ENCODE measurements around the gene BCL6B. TPM values are rescaled to one million over a fixed set of nuclear protein-coding genes. Genes with fewer than 3 reads are reported as not detected.
"Not testable (repeated sequence)": the region's sequence is repeated elsewhere in the genome, so short reads cannot be mapped to it uniquely, and the experiment has no call there.

The BCL6B gene
- total RNA-seq, 5 donors from 2014 or later (not counting 1 experiment from before 2014, with no cell fraction given) = 0.53 TPM; not detected in 4

GRCh38 chr17:7046725-7047397 lies 24.0 kb downstream of the BCL6B start:
- CTCF ChIA-PET = interaction anchor here in 1 of 2 donors (1.0 to 3.4 kb wide), 9 partner anchors 9 to 283 kb away, joined by 5 to 48 read pairs (median 9); partner anchors contain the start of genes NEURL4 and SLC16A13

GRCh38 chr17:7047566-7047965 lies 24.7 kb downstream of the BCL6B start:
- Histone ChIP-seq H3K9me3 (no peaks in the 10 kb centered on the region), H3K4me1 (ENCODE audit: control insufficient read depth in 1 of 2, extremely low read depth in 1 of 2, insufficient read depth in 2 of 2, low read length in 2 of 2) (peaks cover 18 to 39% of the 10 kb centered on the region in 2 experiments), H3K36me3 (ENCODE audit: control insufficient read depth in 2 of 2, extremely low read depth in 1 of 2, insufficient read depth in 1 of 2, low read length in 1 of 2) (no peaks in the 10 kb centered on the region), H3K27me3 (replicated peaks in 1 of 2; ENCODE audit: control insufficient read depth in 2 of 2, extremely low read depth in 1 of 2, insufficient read depth in 2 of 2, low read length in 1 of 2) (peaks cover 0 to 23% of the 10 kb centered on the region in 2 experiments), H3K4me3 (ENCODE audit: control insufficient read depth in 1 of 2, extremely low read depth in 1 of 2, low read length in 1 of 2) (peak overlapping the region in 1 of 2 donors; percentile 48), H3K27ac (ENCODE audit: low read length) (peak overlapping the region; percentile 69)
- ATAC-seq (replicated peaks in 1 of 4) = no peak
- CTCF ChIA-PET = interaction anchor here (0.5 to 3.0 kb wide), 8 partner anchors 11 to 264 kb away, joined by 3 to 42 read pairs (median 5); no protein-coding TSS in a partner anchor
- no peaks in the 10 kb centered on the region for H3K27me3 Mint-ChIP-seq
- POLR2A ChIA-PET = interaction anchor here (0.6 kb wide), 2 partner anchors 91 to 580 kb away, joined by 4 read pairs; no protein-coding TSS in a partner anchor
- H3K9me3 Mint-ChIP-seq = no peaks in the 10 kb centered on the region
- DNase-seq = no peak
- H3K27ac Mint-ChIP-seq = peak overlapping the region in 1 of 2 donors; percentile 39
- H3K36me3 Mint-ChIP-seq = no peaks in the 10 kb centered on the region
- peak overlapping the region; percentile 45 to 83 (median 79) for H3K4me3 Mint-ChIP-seq
- H3K4me1 Mint-ChIP-seq = peaks cover 25 to 35% (median 31%) of the 10 kb centered on the region in 3 donors
- WGBS (ENCODE audit: insufficient coverage) = no CpG with 5 or more reads among the region's 6 CpGs

More at GRCh38 chr17:7046725-7047397, 24.0 kb downstream of the BCL6B start:
- Histone ChIP-seq H3K27ac (ENCODE audit: low read length) (peak overlapping the region; percentile 70), H3K27me3 (replicated peaks in 1 of 2; ENCODE audit: control insufficient read depth in 2 of 2, extremely low read depth in 1 of 2, insufficient read depth in 2 of 2, low read length in 1 of 2) (peaks cover 0 to 23% of the 10 kb centered on the region in 2 experiments), H3K4me1 (ENCODE audit: control insufficient read depth in 1 of 2, extremely low read depth in 1 of 2, insufficient read depth in 2 of 2, low read length in 2 of 2) (peaks cover 21 to 42% of the 10 kb centered on the region in 2 experiments), H3K4me3 (ENCODE audit: control insufficient read depth in 1 of 2, extremely low read depth in 1 of 2, low read length in 1 of 2) (peak overlapping the region; percentile 48 to 64)
- DNase-seq (peak; percentile 41 to 88 (median 75)), ATAC-seq (replicated peaks in 1 of 4) (peak; percentile 36 to 54 (median 38))
- POLR2A ChIA-PET = interaction anchor here in 1 of 2 donors (0.6 to 1.9 kb wide), 3 partner anchors 11 to 256 kb away, joined by 4 to 6 read pairs (median 5); partner anchors contain the start of gene SLC16A13
- H3K9me3 Mint-ChIP-seq; H3K27me3 Mint-ChIP-seq; H3K36me3 ChIP-seq (ENCODE audit: control insufficient read depth in 2 of 2, extremely low read depth in 1 of 2, insufficient read depth in 1 of 2, low read length in 1 of 2); H3K9me3 ChIP-seq; H3K36me3 Mint-ChIP-seq: not testable (repeated sequence)
- H3K27ac Mint-ChIP-seq = peak overlapping the region; percentile 86 to 92
- peaks cover 27 to 38% (median 31%) of the 10 kb centered on the region in 3 donors for H3K4me1 Mint-ChIP-seq
- peak overlapping the region; percentile 78 to 83 (median 79) for H3K4me3 Mint-ChIP-seq
- WGBS (ENCODE audit: insufficient coverage) = 3% methylated on average over 15 of the region's 26 CpGs

- ATAC-seq (replicated peaks in 1 of 4) (no peak), DNase-seq (no peak)
- WGBS (ENCODE audit: insufficient coverage) = 100% methylated on average over 1 of the region's 6 CpGs
- H3K9me3 ChIP-seq = no peaks in the 10 kb centered on the region
- Mint-ChIP-seq H3K27me3 (no peaks in the 10 kb centered on the region), H3K9me3 (no peaks in the 10 kb centered on the region), H3K4me3 (no peak overlapping the region), H3K36me3 (no peaks in the 10 kb centered on the region), H3K27ac (peak overlapping the region in 1 of 2 donors; percentile 13), H3K4me1 (peaks cover 23 to 31% (median 30%) of the 10 kb centered on the region in 3 donors)
- no peak overlapping the region for H3K27ac ChIP-seq (ENCODE audit: low read length)
- ChIA-PET CTCF (interaction anchor here in 1 of 2 donors (0.9 kb wide), 1 partner anchor 84 kb away, joined by 3 read pairs; no protein-coding TSS in a partner anchor), POLR2A (no interaction called here)
- H3K4me1 ChIP-seq (ENCODE audit: control insufficient read depth in 1 of 2, extremely low read depth in 1 of 2, insufficient read depth in 2 of 2, low read length in 2 of 2) = peaks cover 12 to 25% of the 10 kb centered on the region in 2 experiments
- H3K4me3 ChIP-seq (ENCODE audit: control insufficient read depth in 1 of 2, extremely low read depth in 1 of 2, low read length in 1 of 2) = no peak overlapping the region
- peaks cover 0 to 9% of the 10 kb centered on the region in 2 experiments for H3K27me3 ChIP-seq (replicated peaks in 1 of 2; ENCODE audit: control insufficient read depth in 2 of 2, extremely low read depth in 1 of 2, insufficient read depth in 2 of 2, low read length in 1 of 2)
- no peaks in the 10 kb centered on the region for H3K36me3 ChIP-seq (ENCODE audit: control insufficient read depth in 2 of 2, extremely low read depth in 1 of 2, insufficient read depth in 1 of 2, low read length in 1 of 2)
Observed at GRCh38 chr17:7048968-7049367, 26.1 kb downstream of the BCL6B start.

- POLR2A ChIA-PET; H3K27ac ChIP-seq (ENCODE audit: low read length); DNase-seq; H3K4me3 Mint-ChIP-seq; H3K9me3 ChIP-seq; H3K27me3 Mint-ChIP-seq; H3K4me3 ChIP-seq (ENCODE audit: control insufficient read depth in 1 of 2, extremely low read depth in 1 of 2, low read length in 1 of 2); H3K9me3 Mint-ChIP-seq; H3K36me3 ChIP-seq (ENCODE audit: control insufficient read depth in 2 of 2, extremely low read depth in 1 of 2, insufficient read depth in 1 of 2, low read length in 1 of 2); ATAC-seq (replicated peaks in 1 of 4); H3K27ac Mint-ChIP-seq; H3K36me3 Mint-ChIP-seq; H3K27me3 ChIP-seq (replicated peaks in 1 of 2; ENCODE audit: control insufficient read depth in 2 of 2, extremely low read depth in 1 of 2, insufficient read depth in 2 of 2, low read length in 1 of 2): not testable (repeated sequence)
- 82% methylated on average over 8 of the region's 9 CpGs for WGBS (ENCODE audit: insufficient coverage)
- H3K4me1 ChIP-seq (ENCODE audit: control insufficient read depth in 1 of 2, extremely low read depth in 1 of 2, insufficient read depth in 2 of 2, low read length in 2 of 2) = peaks cover 12 to 21% of the 10 kb centered on the region in 2 experiments
- CTCF ChIA-PET = interaction anchor here (1.1 to 2.8 kb wide), 2 partner anchors 83 to 86 kb away, joined by 3 to 12 read pairs; no protein-coding TSS in a partner anchor
- peaks cover 21 to 29% (median 27%) of the 10 kb centered on the region in 3 donors for H3K4me1 Mint-ChIP-seq
Observed at GRCh38 chr17:7050583-7050982, 27.7 kb downstream of the BCL6B start.

- peaks cover 0 to 3% of the 10 kb centered on the region in 2 donors for H3K27me3 Mint-ChIP-seq
- WGBS (ENCODE audit: insufficient coverage) = no CpG with 5 or more reads among the region's 4 CpGs
- Histone ChIP-seq H3K9me3 (no peaks in the 10 kb centered on the region), H3K27me3 (replicated peaks in 1 of 2; ENCODE audit: control insufficient read depth in 2 of 2, extremely low read depth in 1 of 2, insufficient read depth in 2 of 2, low read length in 1 of 2) (peaks cover 0 to 9% of the 10 kb centered on the region in 2 experiments), H3K27ac (ENCODE audit: low read length) (no peak overlapping the region), H3K4me1 (ENCODE audit: control insufficient read depth in 1 of 2, extremely low read depth in 1 of 2, insufficient read depth in 2 of 2, low read length in 2 of 2) (peaks cover 0 to 4% of the 10 kb centered on the region in 2 experiments), H3K36me3 (ENCODE audit: control insufficient read depth in 2 of 2, extremely low read depth in 1 of 2, insufficient read depth in 1 of 2, low read length in 1 of 2) (no peaks in the 10 kb centered on the region), H3K4me3 (ENCODE audit: control insufficient read depth in 1 of 2, extremely low read depth in 1 of 2, low read length in 1 of 2) (no peak overlapping the region)
- H3K27ac Mint-ChIP-seq = no peak overlapping the region
- ChIA-PET POLR2A (no interaction called here), CTCF (interaction anchor here in 1 of 2 donors (0.7 kb wide), 1 partner anchor 69 kb away, joined by 5 read pairs; no protein-coding TSS in a partner anchor)
- H3K4me1 Mint-ChIP-seq = peaks cover 7 to 12% (median 10%) of the 10 kb centered on the region in 3 donors
- DNase-seq (no peak), ATAC-seq (replicated peaks in 1 of 4) (no peak)
- no peaks in the 10 kb centered on the region for H3K9me3 Mint-ChIP-seq
- H3K36me3 Mint-ChIP-seq = no peaks in the 10 kb centered on the region
- no peak overlapping the region for H3K4me3 Mint-ChIP-seq
Observed at GRCh38 chr17:7056386-7056785, 33.5 kb downstream of the BCL6B start.

GRCh38 chr17:7058831-7059447 lies 36.1 kb downstream of the BCL6B start:
- no peaks in the 10 kb centered on the region for H3K9me3 ChIP-seq
- Mint-ChIP-seq H3K27ac (no peak overlapping the region), H3K36me3 (no peaks in the 10 kb centered on the region), H3K9me3 (no peaks in the 10 kb centered on the region), H3K4me3 (no peak overlapping the region), H3K27me3 (peaks cover 13 to 14% of the 10 kb centered on the region in 2 donors), H3K4me1 (peaks cover 5 to 6% (median 5%) of the 10 kb centered on the region in 3 donors)
- DNase-seq = no peak
- CTCF ChIA-PET = interaction anchor here in 1 of 2 donors (0.6 kb wide), 3 partner anchors 11 to 46 kb away, joined by 3 to 5 read pairs (median 3); no protein-coding TSS in a partner anchor
- no peaks in the 10 kb centered on the region for H3K36me3 ChIP-seq (ENCODE audit: control insufficient read depth in 2 of 2, extremely low read depth in 1 of 2, insufficient read depth in 1 of 2, low read length in 1 of 2)
- no peak for ATAC-seq (replicated peaks in 1 of 4)
- 70% methylated on average over 7 of the region's 7 CpGs for WGBS (ENCODE audit: insufficient coverage)
- POLR2A ChIA-PET = no interaction called here
- H3K4me1 ChIP-seq (ENCODE audit: control insufficient read depth in 1 of 2, extremely low read depth in 1 of 2, insufficient read depth in 2 of 2, low read length in 2 of 2) = no peaks in the 10 kb centered on the region
- peaks cover 0 to 8% of the 10 kb centered on the region in 2 experiments for H3K27me3 ChIP-seq (replicated peaks in 1 of 2; ENCODE audit: control insufficient read depth in 2 of 2, extremely low read depth in 1 of 2, insufficient read depth in 2 of 2, low read length in 1 of 2)
- no peak overlapping the region for H3K27ac ChIP-seq (ENCODE audit: low read length)
- H3K4me3 ChIP-seq (ENCODE audit: control insufficient read depth in 1 of 2, extremely low read depth in 1 of 2, low read length in 1 of 2) = no peak overlapping the region

Measured in T-cell (primary cell).